ENCODE results near the gene NEUROG1. TPM values are rescaled to one million over a fixed set of nuclear protein-coding genes. Genes with fewer than 3 reads are reported as not detected.

The NEUROG1 gene
- total RNA-seq, 1 donor from 2014 or later = not detected

- Mint-ChIP-seq H3K4me3 (ENCODE audit: low read depth) (no peak overlapping the region), H3K27ac (no peak overlapping the region), H3K9me3 (no peaks in the 10 kb centered on the region), H3K36me3 (ENCODE audit: low read depth) (no peaks in the 10 kb centered on the region), H3K27me3 (ENCODE audit: low read depth) (peaks cover 43% of the 10 kb centered on the region), H3K4me1 (ENCODE audit: low read depth) (no peaks in the 10 kb centered on the region)
- DNase-seq (ENCODE audit: low spot score) = no peak
- intact Hi-C loops (cut with micrococcal nuclease) = no loop called here
Measured at GRCh38 chr5:135484674-135485086, 51.1 kb downstream of the NEUROG1 start.

Other genes with a start within 250 kb of the NEUROG1 start
- 285 and 302 TPM in 2 replicates for gene MACROH2A1, start 136.7 kb downstream of the NEUROG1 start, total RNA-seq
- not detected in 2 replicates for gene DCANP1, start 88.6 kb downstream of the NEUROG1 start, total RNA-seq
- not detected in 2 replicates for gene TIFAB, start 83.6 kb downstream of the NEUROG1 start, total RNA-seq
- gene CXCL14, start 43.0 kb upstream of the NEUROG1 start, total RNA-seq = not detected in 2 replicates